ENCODE measurements around the gene MYLK2.

Gene MYLK2

DNA sequence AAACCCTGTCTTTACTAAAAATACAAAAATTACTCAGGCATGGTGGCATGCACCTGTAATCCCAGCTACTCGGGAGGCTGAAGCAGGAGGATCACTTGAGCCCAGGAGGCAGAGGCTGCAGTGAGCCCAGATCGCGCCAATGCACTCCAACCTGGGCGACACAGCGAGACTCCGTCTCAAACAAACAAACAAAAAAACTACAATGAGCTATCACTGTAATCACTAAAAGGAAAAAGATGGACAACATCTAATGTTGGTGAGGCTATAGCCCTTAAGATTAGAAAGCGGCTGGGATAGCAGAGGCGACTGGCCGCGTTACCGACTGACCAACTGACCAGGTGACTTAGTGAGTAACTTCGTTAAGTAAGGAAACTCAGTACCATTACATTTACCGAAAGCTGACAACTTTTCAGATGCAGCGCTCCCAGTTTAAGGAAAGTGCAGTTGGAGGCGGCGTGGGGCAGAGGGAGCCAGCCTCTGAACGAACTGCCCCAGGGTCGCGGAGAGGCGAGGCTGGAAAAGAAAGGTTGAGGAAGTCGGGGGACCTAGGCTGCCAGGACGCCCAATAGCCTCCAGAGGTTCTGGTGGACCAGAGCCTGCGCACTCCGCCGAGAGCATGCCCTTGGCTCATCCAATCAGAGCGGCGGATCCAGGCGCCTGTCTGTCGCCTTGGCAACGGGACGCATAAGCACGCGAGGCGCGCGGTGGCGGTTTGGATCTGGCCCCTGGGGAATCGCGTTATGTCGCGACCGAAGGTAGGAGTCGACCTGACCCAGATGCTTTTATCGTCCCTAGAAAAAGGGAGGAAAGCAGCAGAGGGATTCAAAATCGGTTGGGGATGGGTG is 60.2 kb downstream of the MYLK2 start:
- DNase-seq, result peak; percentile 92

DNA sequence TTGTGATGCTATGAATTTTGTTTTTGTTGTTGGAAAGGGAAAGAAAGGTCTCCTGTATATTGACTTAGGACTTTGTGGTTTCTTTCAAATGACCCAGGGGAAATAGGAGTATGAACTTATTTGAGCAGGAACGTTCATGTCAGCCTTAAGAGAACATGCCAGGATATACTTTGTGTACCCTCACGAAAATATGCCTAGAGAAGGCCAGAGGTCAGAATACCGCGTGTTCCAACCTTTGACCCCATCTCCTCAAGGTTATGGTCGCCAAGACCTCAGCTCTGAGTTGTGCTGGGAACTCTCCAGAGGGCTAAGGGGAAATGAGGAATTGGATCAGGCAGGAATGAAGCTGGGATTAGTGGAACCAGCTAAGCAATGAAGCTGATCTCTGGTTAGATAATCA is 62.8 kb downstream of the MYLK2 start:
- no peak for DNase-seq

DNA sequence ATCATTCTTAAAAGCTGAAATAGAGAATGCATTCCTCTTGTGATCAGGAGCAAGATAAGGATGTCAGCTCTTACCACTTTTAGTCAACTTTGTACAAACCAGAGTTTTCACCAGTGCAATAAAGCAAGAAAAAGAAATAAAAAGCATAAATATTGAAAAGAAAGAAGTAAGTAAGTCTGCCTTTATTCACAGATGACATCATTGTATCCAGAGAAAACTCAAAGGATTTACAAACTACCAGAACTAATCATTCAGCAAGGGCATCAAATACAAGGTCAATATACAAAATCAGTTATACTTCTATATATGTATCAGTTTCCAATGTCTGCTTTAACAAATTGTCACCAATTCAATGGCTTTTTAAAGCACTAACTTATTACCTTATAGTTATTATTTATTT is 64.7 kb downstream of the MYLK2 start:
- DNase-seq, result no peak

Measured in fibroblast of skin of right quadriceps (primary cell).